ENCODE measurements around the gene MED13.

MED13 gene

DNA sequence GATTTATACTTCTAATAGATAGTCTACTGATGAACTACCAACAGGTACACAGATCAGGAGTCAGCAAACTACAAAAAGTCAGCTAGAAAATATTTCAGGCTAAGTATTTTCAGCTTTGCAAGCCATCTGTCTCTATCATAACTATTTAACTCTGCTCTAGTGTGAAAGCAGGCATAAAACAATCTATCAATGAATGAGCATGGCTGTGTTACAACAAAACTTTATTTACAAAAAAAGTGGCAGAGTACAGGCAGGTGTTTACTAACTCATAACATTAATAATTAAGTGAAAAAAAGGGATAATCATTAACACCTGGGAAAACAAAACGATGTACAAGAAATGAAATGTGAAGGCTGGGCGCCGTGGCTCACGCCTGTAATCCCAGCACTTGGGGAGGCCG, 15.8 kb downstream of the MED13 start:
- no peaks in the 10 kb centered on the region for H3K27me3 ChIP-seq (replicated peaks; ENCODE audit: control insufficient read depth, insufficient read depth, low read length)
- no peak overlapping the region for H3K4me3 ChIP-seq (ENCODE audit: low read length)
- DNase-seq (ENCODE audit: low read depth): no peak
- H3K9me3 ChIP-seq (ENCODE audit: control insufficient read depth, low read length): no peaks in the 10 kb centered on the region
- no peaks in the 10 kb centered on the region for H3K4me1 ChIP-seq (ENCODE audit: control insufficient read depth, insufficient read depth, low read length)
- H3K36me3 ChIP-seq (ENCODE audit: control insufficient read depth, insufficient read depth, low read length, severe bottlenecking): peaks cover 70% of the 10 kb centered on the region
- no peak overlapping the region for H3K9ac ChIP-seq (ENCODE audit: low read length)

- Histone ChIP-seq H3K9ac (ENCODE audit: low read length) (no peak overlapping the region), H3K4me3 (ENCODE audit: low read length) (no peak overlapping the region), H3K27me3 (replicated peaks; ENCODE audit: control insufficient read depth, insufficient read depth, low read length) (no peaks in the 10 kb centered on the region), H3K36me3 (ENCODE audit: control insufficient read depth, insufficient read depth, low read length, severe bottlenecking) (peaks cover 80% of the 10 kb centered on the region), H3K9me3 (ENCODE audit: control insufficient read depth, low read length) (no peaks in the 10 kb centered on the region), H3K4me1 (ENCODE audit: control insufficient read depth, insufficient read depth, low read length) (no peaks in the 10 kb centered on the region)
- no peak for DNase-seq (ENCODE audit: low read depth)
These were observed 16.8 kb downstream of the MED13 start for GRCh38 chr17:62048262-62048661.

- no peaks in the 10 kb centered on the region for H3K27me3 ChIP-seq (replicated peaks; ENCODE audit: control insufficient read depth, insufficient read depth, low read length)
- no peak overlapping the region for H3K4me3 ChIP-seq (ENCODE audit: low read length)
- no peak overlapping the region for H3K9ac ChIP-seq (ENCODE audit: low read length)
- H3K4me1 ChIP-seq (ENCODE audit: control insufficient read depth, insufficient read depth, low read length): no peaks in the 10 kb centered on the region
- no peaks in the 10 kb centered on the region for H3K9me3 ChIP-seq (ENCODE audit: control insufficient read depth, low read length)
- no peak for DNase-seq (ENCODE audit: low read depth)
- H3K36me3 ChIP-seq (ENCODE audit: control insufficient read depth, insufficient read depth, low read length, severe bottlenecking): peaks cover 73% of the 10 kb centered on the region
These were observed 19.6 kb downstream of the MED13 start for GRCh38 chr17:62045517-62045916.

DNA sequence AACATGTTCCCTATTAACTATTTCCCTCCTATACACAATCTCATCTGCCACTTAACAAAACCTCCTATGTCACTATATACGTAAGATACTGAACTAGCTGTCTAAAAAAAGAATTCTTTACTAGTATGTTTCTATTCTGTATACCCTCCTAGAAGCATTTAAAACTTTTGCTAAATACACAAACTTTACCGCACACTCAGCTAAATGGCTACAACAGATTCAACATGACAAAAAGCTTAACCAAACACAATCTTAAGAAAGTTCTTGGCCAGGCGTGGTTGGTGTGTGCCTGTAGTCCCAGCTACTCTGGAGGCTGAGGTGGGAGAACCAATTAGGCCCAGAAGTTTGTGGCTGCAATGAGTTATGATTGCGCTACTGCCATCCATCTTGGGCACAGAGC, 20.0 kb downstream of the MED13 start:
- DNase-seq (ENCODE audit: low read depth): no peak
- Histone ChIP-seq H3K9ac (ENCODE audit: low read length) (no peak overlapping the region), H3K36me3 (ENCODE audit: control insufficient read depth, insufficient read depth, low read length, severe bottlenecking) (peaks cover 69% of the 10 kb centered on the region), H3K4me3 (ENCODE audit: low read length) (no peak overlapping the region), H3K4me1 (ENCODE audit: control insufficient read depth, insufficient read depth, low read length) (no peaks in the 10 kb centered on the region), H3K27me3 (replicated peaks; ENCODE audit: control insufficient read depth, insufficient read depth, low read length) (no peaks in the 10 kb centered on the region), H3K9me3 (ENCODE audit: control insufficient read depth, low read length) (no peaks in the 10 kb centered on the region)

- H3K27me3 ChIP-seq (replicated peaks; ENCODE audit: control insufficient read depth, insufficient read depth, low read length): no peaks in the 10 kb centered on the region
- no peak for DNase-seq (ENCODE audit: low read depth)
- no peaks in the 10 kb centered on the region for H3K4me1 ChIP-seq (ENCODE audit: control insufficient read depth, insufficient read depth, low read length)
- H3K9ac ChIP-seq (ENCODE audit: low read length): no peak overlapping the region
- H3K36me3 ChIP-seq (ENCODE audit: control insufficient read depth, insufficient read depth, low read length, severe bottlenecking): peaks cover 60% of the 10 kb centered on the region
- no peak overlapping the region for H3K4me3 ChIP-seq (ENCODE audit: low read length)
- H3K9me3 ChIP-seq (ENCODE audit: control insufficient read depth, low read length): no peaks in the 10 kb centered on the region
These were observed 21.5 kb downstream of the MED13 start for GRCh38 chr17:62043602-62044001.

GRCh38 chr17:62043140-62043539, 21.9 kb downstream of the MED13 start:
- Histone ChIP-seq H3K9ac (ENCODE audit: low read length) (no peak overlapping the region), H3K36me3 (ENCODE audit: control insufficient read depth, insufficient read depth, low read length, severe bottlenecking) (peaks cover 61% of the 10 kb centered on the region), H3K9me3 (ENCODE audit: control insufficient read depth, low read length) (no peaks in the 10 kb centered on the region), H3K4me1 (ENCODE audit: control insufficient read depth, insufficient read depth, low read length) (no peaks in the 10 kb centered on the region), H3K4me3 (ENCODE audit: low read length) (no peak overlapping the region), H3K27me3 (replicated peaks; ENCODE audit: control insufficient read depth, insufficient read depth, low read length) (no peaks in the 10 kb centered on the region)
- DNase-seq (ENCODE audit: low read depth): no peak

GRCh38 chr17:62038248-62038647, 26.8 kb downstream of the MED13 start:
- no peaks in the 10 kb centered on the region for H3K9me3 ChIP-seq (ENCODE audit: control insufficient read depth, low read length)
- peaks cover 3% of the 10 kb centered on the region for H3K4me1 ChIP-seq (ENCODE audit: control insufficient read depth, insufficient read depth, low read length)
- H3K9ac ChIP-seq (ENCODE audit: low read length): no peak overlapping the region
- H3K36me3 ChIP-seq (ENCODE audit: control insufficient read depth, insufficient read depth, low read length, severe bottlenecking): peaks cover 47% of the 10 kb centered on the region
- H3K27me3 ChIP-seq (replicated peaks; ENCODE audit: control insufficient read depth, insufficient read depth, low read length): no peaks in the 10 kb centered on the region
- DNase-seq (ENCODE audit: low read depth): no peak
- H3K4me3 ChIP-seq (ENCODE audit: low read length): no peak overlapping the region

GRCh38 chr17:62033317-62033716, 31.8 kb downstream of the MED13 start:
- Histone ChIP-seq H3K9ac (ENCODE audit: low read length) (no peak overlapping the region), H3K27me3 (replicated peaks; ENCODE audit: control insufficient read depth, insufficient read depth, low read length) (no peaks in the 10 kb centered on the region), H3K4me1 (ENCODE audit: control insufficient read depth, insufficient read depth, low read length) (peaks cover 5% of the 10 kb centered on the region), H3K9me3 (ENCODE audit: control insufficient read depth, low read length) (no peaks in the 10 kb centered on the region), H3K36me3 (ENCODE audit: control insufficient read depth, insufficient read depth, low read length, severe bottlenecking) (peaks cover 75% of the 10 kb centered on the region), H3K4me3 (ENCODE audit: low read length) (no peak overlapping the region)
- no peak for DNase-seq (ENCODE audit: low read depth)

DNA sequence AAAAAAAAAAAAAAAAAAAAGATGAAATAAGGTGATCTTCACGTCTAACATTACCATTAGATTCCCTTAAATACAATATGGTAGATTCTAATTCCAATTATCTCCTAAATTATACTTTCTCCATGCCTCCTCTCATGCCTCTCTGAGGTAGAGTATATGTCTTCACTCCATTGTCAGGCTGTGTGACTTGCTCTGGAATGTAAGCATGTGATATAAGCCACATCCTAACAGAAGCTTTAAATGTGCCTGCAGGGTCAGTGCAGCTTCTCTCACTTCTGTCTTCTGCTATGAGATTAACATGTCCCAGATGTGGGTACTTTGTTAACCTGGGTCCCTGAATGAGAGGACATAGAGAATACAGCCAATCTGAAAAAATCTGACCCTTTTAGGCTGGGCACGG, 32.6 kb downstream of the MED13 start:
- no peak overlapping the region for H3K9ac ChIP-seq (ENCODE audit: low read length)
- no peak for DNase-seq (ENCODE audit: low read depth)
- no peaks in the 10 kb centered on the region for H3K9me3 ChIP-seq (ENCODE audit: control insufficient read depth, low read length)
- H3K4me3 ChIP-seq (ENCODE audit: low read length): no peak overlapping the region
- H3K27me3 ChIP-seq (replicated peaks; ENCODE audit: control insufficient read depth, insufficient read depth, low read length): no peaks in the 10 kb centered on the region
- peaks cover 80% of the 10 kb centered on the region for H3K36me3 ChIP-seq (ENCODE audit: control insufficient read depth, insufficient read depth, low read length, severe bottlenecking)
- H3K4me1 ChIP-seq (ENCODE audit: control insufficient read depth, insufficient read depth, low read length): peaks cover 5% of the 10 kb centered on the region

GRCh38 chr17:62030264-62030663, 34.8 kb downstream of the MED13 start:
- Histone ChIP-seq H3K9me3 (ENCODE audit: control insufficient read depth, low read length) (no peaks in the 10 kb centered on the region), H3K9ac (ENCODE audit: low read length) (no peak overlapping the region), H3K36me3 (ENCODE audit: control insufficient read depth, insufficient read depth, low read length, severe bottlenecking) (peaks cover 83% of the 10 kb centered on the region), H3K4me1 (ENCODE audit: control insufficient read depth, insufficient read depth, low read length) (peaks cover 17% of the 10 kb centered on the region), H3K27me3 (replicated peaks; ENCODE audit: control insufficient read depth, insufficient read depth, low read length) (no peaks in the 10 kb centered on the region), H3K4me3 (ENCODE audit: low read length) (no peak overlapping the region)
- no peak for DNase-seq (ENCODE audit: low read depth)

GRCh38 chr17:62024866-62025265, 40.2 kb downstream of the MED13 start:
- Histone ChIP-seq H3K4me3 (ENCODE audit: low read length) (no peak overlapping the region), H3K36me3 (ENCODE audit: control insufficient read depth, insufficient read depth, low read length, severe bottlenecking) (peaks cover 71% of the 10 kb centered on the region), H3K27me3 (replicated peaks; ENCODE audit: control insufficient read depth, insufficient read depth, low read length) (no peaks in the 10 kb centered on the region), H3K9me3 (ENCODE audit: control insufficient read depth, low read length) (no peaks in the 10 kb centered on the region), H3K9ac (ENCODE audit: low read length) (no peak overlapping the region), H3K4me1 (ENCODE audit: control insufficient read depth, insufficient read depth, low read length) (peaks cover 21% of the 10 kb centered on the region)
- peak; percentile 34 for DNase-seq (ENCODE audit: low read depth)

GRCh38 chr17:62017912-62018311, 47.2 kb downstream of the MED13 start:
- Histone ChIP-seq H3K9me3 (ENCODE audit: control insufficient read depth, low read length) (no peaks in the 10 kb centered on the region), H3K4me3 (ENCODE audit: low read length) (no peak overlapping the region), H3K27me3 (replicated peaks; ENCODE audit: control insufficient read depth, insufficient read depth, low read length) (no peaks in the 10 kb centered on the region), H3K36me3 (ENCODE audit: control insufficient read depth, insufficient read depth, low read length, severe bottlenecking) (peaks cover 51% of the 10 kb centered on the region), H3K4me1 (ENCODE audit: control insufficient read depth, insufficient read depth, low read length) (peaks cover 11% of the 10 kb centered on the region), H3K9ac (ENCODE audit: low read length) (no peak overlapping the region)
- no peak for DNase-seq (ENCODE audit: low read depth)

Data from adipocyte (in vitro differentiated cells).